BJ (cell line): ENCODE data around the gene SVOPL. TPM values are rescaled to one million over a fixed set of nuclear protein-coding genes. Genes with fewer than 3 reads are reported as not detected.

Experiments
- CTCF ChIA-PET: fragments of 350-600 bp; formaldehyde crosslinking; extraction: SDS; loops from one replicate; lab custom pipeline; 2021; ENCODE audit warnings: antibody characterized with exemption, inconsistent platforms; lab: Yijun Ruan, JAX
- POLR2A ChIA-PET: fragments of 300-600 bp; sonication (Branson Sonifier 250); formaldehyde crosslinking; extraction: SDS; loops from one replicate; lab custom pipeline; 2021; ENCODE audit warnings: antibody characterized with exemption; lab: Charles Lee
- DNase-seq: peaks from one replicate; pipeline ENCODE4 v3.0.0-alpha.2; 2011; ENCODE audit warnings: low read depth
- H3K27me3 ChIP-seq: 2 replicates; pipeline ENCODE4 v1.6.0; 2011; ENCODE audit warnings: low read length; ENCODE audit not compliant: control insufficient read depth, insufficient read depth
- H3K36me3 ChIP-seq: 2 replicates; pipeline ENCODE4 v1.5.1; 2011; ENCODE audit warnings: low read length; ENCODE audit not compliant: control insufficient read depth, insufficient read depth
- H3K4me3 ChIP-seq: 2 replicates; pipeline ENCODE4 v1.5.1; 2011; ENCODE audit warnings: low read depth, mild to moderate bottlenecking, control low read depth, low read length
- polyA plus RNA-seq: library from polyadenylated mRNA; depleted of rRNA; stranded (reverse); fragments of >200 nt; gene quantifications from 2 replicates; pipeline ENCODE4 v1.2.3, GENCODE V29; 2011
- TF ChIP-seq, protein P1 (sequence below): IDR thresholded peaks from 2 replicates; pipeline ENCODE4 v1.5.1; 2011; ENCODE audit warnings: low read depth, mild to moderate bottlenecking, control low read depth, inconsistent platforms, low read length, moderate library complexity; ENCODE audit not compliant: insufficient read depth

SVOPL gene
- polyA plus RNA-seq, 1 experiment: not detected

DNA sequence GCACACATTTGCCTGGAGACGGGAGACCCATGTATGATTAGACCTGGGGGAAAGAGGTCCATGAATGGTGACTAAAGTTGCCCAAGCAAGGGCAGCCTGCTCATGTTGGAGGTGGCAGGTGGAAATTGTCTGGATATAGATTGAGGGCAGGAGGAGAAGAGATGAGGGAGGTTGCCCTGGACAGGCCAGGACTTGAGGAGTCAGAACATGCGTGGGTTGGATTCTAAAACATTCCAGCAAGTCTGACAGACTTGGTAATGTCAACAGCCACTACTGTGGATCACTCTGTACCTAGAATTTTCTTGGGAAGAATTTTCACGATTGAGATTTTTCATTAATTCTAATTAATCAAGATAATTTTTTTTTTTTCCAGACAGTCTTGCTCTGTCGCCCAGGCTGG lies 19.1 kb upstream of the SVOPL start:
- ChIA-PET CTCF (interaction anchor here (0.8 kb wide), 1 partner anchor 19 kb away, joined by 3 read pairs; no protein-coding TSS in a partner anchor), POLR2A (no interaction called here)
- Histone ChIP-seq H3K4me3 (no peak overlapping the region), H3K27me3 (no peaks in the 10 kb centered on the region), H3K36me3 (no peaks in the 10 kb centered on the region)
- TF ChIP-seq, protein P1, sequence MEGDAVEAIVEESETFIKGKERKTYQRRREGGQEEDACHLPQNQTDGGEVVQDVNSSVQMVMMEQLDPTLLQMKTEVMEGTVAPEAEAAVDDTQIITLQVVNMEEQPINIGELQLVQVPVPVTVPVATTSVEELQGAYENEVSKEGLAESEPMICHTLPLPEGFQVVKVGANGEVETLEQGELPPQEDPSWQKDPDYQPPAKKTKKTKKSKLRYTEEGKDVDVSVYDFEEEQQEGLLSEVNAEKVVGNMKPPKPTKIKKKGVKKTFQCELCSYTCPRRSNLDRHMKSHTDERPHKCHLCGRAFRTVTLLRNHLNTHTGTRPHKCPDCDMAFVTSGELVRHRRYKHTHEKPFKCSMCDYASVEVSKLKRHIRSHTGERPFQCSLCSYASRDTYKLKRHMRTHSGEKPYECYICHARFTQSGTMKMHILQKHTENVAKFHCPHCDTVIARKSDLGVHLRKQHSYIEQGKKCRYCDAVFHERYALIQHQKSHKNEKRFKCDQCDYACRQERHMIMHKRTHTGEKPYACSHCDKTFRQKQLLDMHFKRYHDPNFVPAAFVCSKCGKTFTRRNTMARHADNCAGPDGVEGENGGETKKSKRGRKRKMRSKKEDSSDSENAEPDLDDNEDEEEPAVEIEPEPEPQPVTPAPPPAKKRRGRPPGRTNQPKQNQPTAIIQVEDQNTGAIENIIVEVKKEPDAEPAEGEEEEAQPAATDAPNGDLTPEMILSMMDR: no peak
- DNase-seq: no peak

DNA sequence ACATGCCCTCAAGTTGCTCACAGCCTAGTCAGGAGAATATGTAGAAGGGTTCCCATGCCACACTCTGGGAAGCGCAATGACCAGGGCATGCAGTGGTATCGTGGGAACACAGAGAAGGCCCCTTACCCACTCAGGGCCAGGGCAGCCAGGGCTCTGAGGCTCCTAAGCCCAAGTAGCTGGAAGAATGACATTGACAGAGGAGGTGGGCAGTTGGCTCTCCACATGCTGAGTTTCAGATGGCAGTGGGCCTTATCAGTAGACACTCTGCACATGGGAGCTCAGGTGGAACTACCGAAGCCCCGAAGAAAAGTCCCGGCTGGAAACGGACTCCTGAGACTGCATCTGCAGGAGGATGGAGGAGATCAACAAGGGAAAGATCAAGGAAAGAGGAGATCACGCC lies 15.7 kb upstream of the SVOPL start:
- 0 out of 2 replicates have a peak, but pooled peaks cover 1% of the 10 kb centered on the region for H3K27me3 ChIP-seq
- no peak for DNase-seq
- H3K4me3 ChIP-seq: no peak overlapping the region
- CTCF ChIA-PET: interaction anchor here (0.6 to 1.0 kb wide), 2 partner anchors 9 to 11 kb away, joined by 3 to 4 read pairs; no protein-coding TSS in a partner anchor
- no peaks in the 10 kb centered on the region for H3K36me3 ChIP-seq
- POLR2A ChIA-PET: no interaction called here
- TF ChIP-seq, protein P1: no peak

DNA sequence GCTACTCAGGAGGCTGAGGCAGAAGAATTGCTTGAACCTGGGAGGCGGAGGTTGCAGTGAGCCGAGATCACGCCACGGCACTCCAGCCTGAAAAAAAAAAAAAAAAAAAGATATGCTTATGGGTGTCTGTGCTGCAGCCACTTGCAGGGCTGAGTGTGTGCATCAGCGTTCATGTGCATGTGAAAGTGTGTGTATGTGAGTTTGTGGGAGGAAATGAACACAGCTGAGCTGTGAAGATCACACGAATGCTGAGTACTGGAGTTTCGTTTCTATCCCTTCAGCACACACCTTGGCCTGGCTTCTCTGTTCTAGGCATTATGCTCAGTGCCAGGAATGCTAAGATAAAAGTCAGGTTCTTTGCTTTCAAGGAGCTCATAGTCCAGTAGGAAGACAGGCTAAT lies 12.0 kb upstream of the SVOPL start:
- Histone ChIP-seq H3K36me3 (no peaks in the 10 kb centered on the region), H3K27me3 (0 out of 2 replicates have a peak, but pooled peaks cover 1% of the 10 kb centered on the region), H3K4me3 (no peak overlapping the region)
- TF ChIP-seq, protein P1: no peak
- POLR2A ChIA-PET: no interaction called here
- no peak for DNase-seq
- CTCF ChIA-PET: no interaction called here

DNA sequence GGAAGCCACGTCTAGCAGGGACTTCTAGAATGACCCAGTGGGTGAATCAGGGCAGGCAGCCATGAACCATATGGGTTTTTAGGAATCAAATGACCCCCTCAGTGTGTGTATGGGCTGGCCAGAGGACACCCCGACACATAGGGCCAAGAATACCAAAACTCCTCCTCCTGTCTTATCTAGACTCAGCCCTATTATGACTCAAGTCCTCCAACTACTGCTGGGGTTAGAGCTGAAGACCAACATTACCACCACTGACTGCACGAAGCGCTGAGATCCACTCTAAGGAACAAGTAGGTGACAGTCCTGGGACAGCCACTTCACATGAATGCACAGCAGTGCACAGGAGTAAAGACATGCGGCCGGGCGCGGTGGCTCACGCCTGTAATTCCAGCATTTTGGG lies 11.5 kb upstream of the SVOPL start:
- DNase-seq: no peak
- Histone ChIP-seq H3K4me3 (no peak overlapping the region), H3K27me3 (0 out of 2 replicates have a peak, but pooled peaks cover 1% of the 10 kb centered on the region), H3K36me3 (no peaks in the 10 kb centered on the region)
- TF ChIP-seq, protein P1: no peak
- POLR2A ChIA-PET: no interaction called here
- CTCF ChIA-PET: no interaction called here

DNA sequence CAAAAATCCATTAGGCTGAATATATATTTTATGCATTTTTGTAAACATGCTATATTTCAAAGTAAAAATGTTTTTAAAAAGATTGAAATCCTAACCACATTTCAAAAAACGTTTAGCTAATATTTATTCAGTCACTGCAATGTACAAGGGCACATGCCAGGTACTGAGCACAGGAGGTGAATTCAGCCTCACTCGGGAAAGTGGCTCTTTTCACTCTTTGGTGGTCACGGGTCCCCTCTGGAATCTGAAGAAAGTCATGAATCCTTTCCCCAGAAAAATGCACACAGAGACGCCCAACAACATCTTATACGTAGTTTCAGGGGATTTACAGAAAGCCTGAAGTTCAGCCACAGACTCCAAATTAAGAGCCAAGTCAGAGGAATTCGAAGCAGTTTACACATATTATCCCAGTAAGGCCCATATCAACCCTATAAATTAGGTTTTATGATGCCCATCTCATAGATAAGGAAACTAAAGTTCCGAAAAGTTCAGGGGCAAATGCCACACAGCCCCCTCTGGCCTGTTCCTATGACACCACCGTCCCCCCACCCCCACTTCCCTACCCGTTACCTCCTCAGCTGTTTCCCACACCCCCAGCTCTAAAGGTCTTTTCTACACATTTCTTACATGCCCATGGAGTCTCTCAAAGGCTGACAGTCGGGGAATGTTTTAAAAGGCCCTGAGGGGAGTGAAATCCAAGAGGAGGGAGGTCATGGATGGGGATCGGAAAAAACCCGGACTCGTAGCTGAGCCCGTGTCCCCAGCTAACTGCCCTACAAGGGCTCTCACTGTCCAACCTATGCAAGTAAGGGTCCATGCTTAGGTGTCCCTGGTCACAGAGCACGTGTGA lies 9.6 kb upstream of the SVOPL start:
- DNase-seq: no peak
- ChIA-PET POLR2A (no interaction called here), CTCF (interaction anchor here (0.7 to 1.1 kb wide), 2 partner anchors 16 to 24 kb away, joined by 3 read pairs; no protein-coding TSS in a partner anchor)
- no peak overlapping the region for H3K4me3 ChIP-seq
- 0 out of 2 replicates have a peak, but pooled peaks cover 1% of the 10 kb centered on the region for H3K27me3 ChIP-seq
- TF ChIP-seq, protein P1: no peak
- no peaks in the 10 kb centered on the region for H3K36me3 ChIP-seq
